ENCODE data around the gene RABEP2. TPM values are rescaled to one million over a fixed set of nuclear protein-coding genes. Genes with fewer than 3 reads are reported as not detected.

RABEP2 gene
- total and polyA plus RNA-seq, 2 experiments from 2014 or later, result 11.8 to 27.2 TPM

GRCh38 chr16:28867241-28867640 is 57.8 kb downstream of the RABEP2 start (continued):
- TF ChIP-seq, protein P1, sequence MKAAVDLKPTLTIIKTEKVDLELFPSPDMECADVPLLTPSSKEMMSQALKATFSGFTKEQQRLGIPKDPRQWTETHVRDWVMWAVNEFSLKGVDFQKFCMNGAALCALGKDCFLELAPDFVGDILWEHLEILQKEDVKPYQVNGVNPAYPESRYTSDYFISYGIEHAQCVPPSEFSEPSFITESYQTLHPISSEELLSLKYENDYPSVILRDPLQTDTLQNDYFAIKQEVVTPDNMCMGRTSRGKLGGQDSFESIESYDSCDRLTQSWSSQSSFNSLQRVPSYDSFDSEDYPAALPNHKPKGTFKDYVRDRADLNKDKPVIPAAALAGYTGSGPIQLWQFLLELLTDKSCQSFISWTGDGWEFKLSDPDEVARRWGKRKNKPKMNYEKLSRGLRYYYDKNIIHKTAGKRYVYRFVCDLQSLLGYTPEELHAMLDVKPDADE (IDR thresholded peaks at IDR 0.05), result no peak
- no peak for TF ChIP-seq JUNB (IDR thresholded peaks at IDR 0.05; ENCODE audit: unreplicated experiment)
- TF ChIP-seq POLR2AphosphoS5 (IDR thresholded peaks at IDR 0.05; ENCODE audit: low read depth), result no peak

GRCh38 chr16:28866454-28866804 is 58.6 kb downstream of the RABEP2 start:
- Histone ChIP-seq H3K36me3 (ENCODE audit: insufficient read depth) (peaks cover 4% of the 10 kb centered on the region), H3K4me1 (ENCODE audit: insufficient read depth) (peaks cover 20% of the 10 kb centered on the region; the same call in 1 of the 2 replicates), H3F3A (replicated peaks; ENCODE audit: low read depth) (no peaks in the 10 kb centered on the region), H3K9me2 (ENCODE audit: insufficient read depth) (no peaks in the 10 kb centered on the region), H2AFZ (no peak overlapping the region), H3K79me2 (replicated peaks; ENCODE audit: insufficient read depth) (peaks cover 27% of the 10 kb centered on the region), H3K4me2 (no peak overlapping the region), H3K27ac (ENCODE audit: low read depth) (no peak overlapping the region), H4K20me1 (replicated peaks; ENCODE audit: insufficient read depth) (peaks cover 10% of the 10 kb centered on the region), H3K27me3 (ENCODE audit: insufficient read depth) (no peaks in the 10 kb centered on the region), H3K4me3 (no peak overlapping the region)
- Mint-ChIP-seq H3K27ac (no peak overlapping the region), H3K4me1 (peaks cover 16% of the 10 kb centered on the region), H3K4me3 (no peak overlapping the region), H3K36me3 (ENCODE audit: low read depth) (peaks cover 34% of the 10 kb centered on the region), H3K27me3 (ENCODE audit: insufficient read depth, low read depth, poor library complexity) (peaks cover 16% of the 10 kb centered on the region), H3K9me3 (no peaks in the 10 kb centered on the region)
- ATAC-seq (no peak), DNase-seq (ENCODE audit: low spot score) (no peak)
- TF ChIP-seq EZH2 (IDR thresholded peaks at IDR 0.05; ENCODE audit: low read depth, unreplicated experiment) (no peak), ZNF114 (CRISPR knock-in tag; IDR thresholded peaks at IDR 0.05) (no peak), NANOG (IDR thresholded peaks at IDR 0.05; ENCODE audit: borderline replicate concordance) (no peak), POLR2AphosphoS5 (IDR thresholded peaks at IDR 0.05; ENCODE audit: low read depth) (no peak), STAT1 (IDR thresholded peaks at IDR 0.05; ENCODE audit: unreplicated experiment) (no peak), JUNB (IDR thresholded peaks at IDR 0.05; ENCODE audit: unreplicated experiment) (no peak), ZNF331 (CRISPR knock-in tag; IDR thresholded peaks at IDR 0.05; ENCODE audit: low read depth) (no peak), CREB1 (CRISPR knock-in tag; IDR thresholded peaks at IDR 0.05; ENCODE audit: low read depth) (no peak)
- TF ChIP-seq, protein P2, sequence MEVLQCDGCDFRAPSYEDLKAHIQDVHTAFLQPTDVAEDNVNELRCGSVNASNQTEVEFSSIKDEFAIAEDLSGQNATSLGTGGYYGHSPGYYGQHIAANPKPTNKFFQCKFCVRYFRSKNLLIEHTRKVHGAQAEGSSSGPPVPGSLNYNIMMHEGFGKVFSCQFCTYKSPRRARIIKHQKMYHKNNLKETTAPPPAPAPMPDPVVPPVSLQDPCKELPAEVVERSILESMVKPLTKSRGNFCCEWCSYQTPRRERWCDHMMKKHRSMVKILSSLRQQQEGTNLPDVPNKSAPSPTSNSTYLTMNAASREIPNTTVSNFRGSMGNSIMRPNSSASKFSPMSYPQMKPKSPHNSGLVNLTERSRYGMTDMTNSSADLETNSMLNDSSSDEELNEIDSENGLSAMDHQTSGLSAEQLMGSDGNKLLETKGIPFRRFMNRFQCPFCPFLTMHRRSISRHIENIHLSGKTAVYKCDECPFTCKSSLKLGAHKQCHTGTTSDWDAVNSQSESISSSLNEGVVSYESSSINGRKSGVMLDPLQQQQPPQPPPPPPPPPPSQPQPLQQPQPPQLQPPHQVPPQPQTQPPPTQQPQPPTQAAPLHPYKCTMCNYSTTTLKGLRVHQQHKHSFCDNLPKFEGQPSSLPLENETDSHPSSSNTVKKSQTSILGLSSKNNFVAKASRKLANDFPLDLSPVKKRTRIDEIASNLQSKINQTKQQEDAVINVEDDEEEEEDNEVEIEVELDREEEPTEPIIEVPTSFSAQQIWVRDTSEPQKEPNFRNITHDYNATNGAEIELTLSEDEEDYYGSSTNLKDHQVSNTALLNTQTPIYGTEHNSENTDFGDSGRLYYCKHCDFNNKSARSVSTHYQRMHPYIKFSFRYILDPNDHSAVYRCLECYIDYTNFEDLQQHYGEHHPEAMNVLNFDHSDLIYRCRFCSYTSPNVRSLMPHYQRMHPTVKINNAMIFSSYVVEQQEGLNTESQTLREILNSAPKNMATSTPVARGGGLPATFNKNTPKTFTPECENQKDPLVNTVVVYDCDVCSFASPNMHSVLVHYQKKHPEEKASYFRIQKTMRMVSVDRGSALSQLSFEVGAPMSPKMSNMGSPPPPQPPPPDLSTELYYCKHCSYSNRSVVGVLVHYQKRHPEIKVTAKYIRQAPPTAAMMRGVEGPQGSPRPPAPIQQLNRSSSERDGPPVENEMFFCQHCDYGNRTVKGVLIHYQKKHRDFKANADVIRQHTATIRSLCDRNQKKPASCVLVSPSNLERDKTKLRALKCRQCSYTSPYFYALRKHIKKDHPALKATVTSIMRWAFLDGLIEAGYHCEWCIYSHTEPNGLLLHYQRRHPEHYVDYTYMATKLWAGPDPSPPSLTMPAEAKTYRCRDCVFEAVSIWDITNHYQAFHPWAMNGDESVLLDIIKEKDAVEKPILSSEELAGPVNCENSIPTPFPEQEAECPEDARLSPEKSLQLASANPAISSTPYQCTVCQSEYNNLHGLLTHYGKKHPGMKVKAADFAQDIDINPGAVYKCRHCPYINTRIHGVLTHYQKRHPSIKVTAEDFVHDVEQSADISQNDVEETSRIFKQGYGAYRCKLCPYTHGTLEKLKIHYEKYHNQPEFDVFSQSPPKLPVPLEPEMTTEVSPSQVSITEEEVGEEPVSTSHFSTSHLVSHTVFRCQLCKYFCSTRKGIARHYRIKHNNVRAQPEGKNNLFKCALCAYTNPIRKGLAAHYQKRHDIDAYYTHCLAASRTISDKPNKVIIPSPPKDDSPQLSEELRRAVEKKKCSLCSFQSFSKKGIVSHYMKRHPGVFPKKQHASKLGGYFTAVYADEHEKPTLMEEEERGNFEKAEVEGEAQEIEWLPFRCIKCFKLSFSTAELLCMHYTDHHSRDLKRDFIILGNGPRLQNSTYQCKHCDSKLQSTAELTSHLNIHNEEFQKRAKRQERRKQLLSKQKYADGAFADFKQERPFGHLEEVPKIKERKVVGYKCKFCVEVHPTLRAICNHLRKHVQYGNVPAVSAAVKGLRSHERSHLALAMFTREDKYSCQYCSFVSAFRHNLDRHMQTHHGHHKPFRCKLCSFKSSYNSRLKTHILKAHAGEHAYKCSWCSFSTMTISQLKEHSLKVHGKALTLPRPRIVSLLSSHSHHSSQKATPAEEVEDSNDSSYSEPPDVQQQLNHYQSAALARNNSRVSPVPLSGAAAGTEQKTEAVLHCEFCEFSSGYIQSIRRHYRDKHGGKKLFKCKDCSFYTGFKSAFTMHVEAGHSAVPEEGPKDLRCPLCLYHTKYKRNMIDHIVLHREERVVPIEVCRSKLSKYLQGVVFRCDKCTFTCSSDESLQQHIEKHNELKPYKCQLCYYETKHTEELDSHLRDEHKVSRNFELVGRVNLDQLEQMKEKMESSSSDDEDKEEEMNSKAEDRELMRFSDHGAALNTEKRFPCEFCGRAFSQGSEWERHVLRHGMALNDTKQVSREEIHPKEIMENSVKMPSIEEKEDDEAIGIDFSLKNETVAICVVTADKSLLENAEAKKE (CRISPR knock-in tag; IDR thresholded peaks at IDR 0.05), result no peak
- TF ChIP-seq, protein P1 (IDR thresholded peaks at IDR 0.05), result no peak
- TF ChIP-seq, protein P3, sequence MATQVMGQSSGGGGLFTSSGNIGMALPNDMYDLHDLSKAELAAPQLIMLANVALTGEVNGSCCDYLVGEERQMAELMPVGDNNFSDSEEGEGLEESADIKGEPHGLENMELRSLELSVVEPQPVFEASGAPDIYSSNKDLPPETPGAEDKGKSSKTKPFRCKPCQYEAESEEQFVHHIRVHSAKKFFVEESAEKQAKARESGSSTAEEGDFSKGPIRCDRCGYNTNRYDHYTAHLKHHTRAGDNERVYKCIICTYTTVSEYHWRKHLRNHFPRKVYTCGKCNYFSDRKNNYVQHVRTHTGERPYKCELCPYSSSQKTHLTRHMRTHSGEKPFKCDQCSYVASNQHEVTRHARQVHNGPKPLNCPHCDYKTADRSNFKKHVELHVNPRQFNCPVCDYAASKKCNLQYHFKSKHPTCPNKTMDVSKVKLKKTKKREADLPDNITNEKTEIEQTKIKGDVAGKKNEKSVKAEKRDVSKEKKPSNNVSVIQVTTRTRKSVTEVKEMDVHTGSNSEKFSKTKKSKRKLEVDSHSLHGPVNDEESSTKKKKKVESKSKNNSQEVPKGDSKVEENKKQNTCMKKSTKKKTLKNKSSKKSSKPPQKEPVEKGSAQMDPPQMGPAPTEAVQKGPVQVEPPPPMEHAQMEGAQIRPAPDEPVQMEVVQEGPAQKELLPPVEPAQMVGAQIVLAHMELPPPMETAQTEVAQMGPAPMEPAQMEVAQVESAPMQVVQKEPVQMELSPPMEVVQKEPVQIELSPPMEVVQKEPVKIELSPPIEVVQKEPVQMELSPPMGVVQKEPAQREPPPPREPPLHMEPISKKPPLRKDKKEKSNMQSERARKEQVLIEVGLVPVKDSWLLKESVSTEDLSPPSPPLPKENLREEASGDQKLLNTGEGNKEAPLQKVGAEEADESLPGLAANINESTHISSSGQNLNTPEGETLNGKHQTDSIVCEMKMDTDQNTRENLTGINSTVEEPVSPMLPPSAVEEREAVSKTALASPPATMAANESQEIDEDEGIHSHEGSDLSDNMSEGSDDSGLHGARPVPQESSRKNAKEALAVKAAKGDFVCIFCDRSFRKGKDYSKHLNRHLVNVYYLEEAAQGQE (IDR thresholded peaks at IDR 0.05; ENCODE audit: unreplicated experiment), result no peak
- TF ChIP-seq, protein P4, sequence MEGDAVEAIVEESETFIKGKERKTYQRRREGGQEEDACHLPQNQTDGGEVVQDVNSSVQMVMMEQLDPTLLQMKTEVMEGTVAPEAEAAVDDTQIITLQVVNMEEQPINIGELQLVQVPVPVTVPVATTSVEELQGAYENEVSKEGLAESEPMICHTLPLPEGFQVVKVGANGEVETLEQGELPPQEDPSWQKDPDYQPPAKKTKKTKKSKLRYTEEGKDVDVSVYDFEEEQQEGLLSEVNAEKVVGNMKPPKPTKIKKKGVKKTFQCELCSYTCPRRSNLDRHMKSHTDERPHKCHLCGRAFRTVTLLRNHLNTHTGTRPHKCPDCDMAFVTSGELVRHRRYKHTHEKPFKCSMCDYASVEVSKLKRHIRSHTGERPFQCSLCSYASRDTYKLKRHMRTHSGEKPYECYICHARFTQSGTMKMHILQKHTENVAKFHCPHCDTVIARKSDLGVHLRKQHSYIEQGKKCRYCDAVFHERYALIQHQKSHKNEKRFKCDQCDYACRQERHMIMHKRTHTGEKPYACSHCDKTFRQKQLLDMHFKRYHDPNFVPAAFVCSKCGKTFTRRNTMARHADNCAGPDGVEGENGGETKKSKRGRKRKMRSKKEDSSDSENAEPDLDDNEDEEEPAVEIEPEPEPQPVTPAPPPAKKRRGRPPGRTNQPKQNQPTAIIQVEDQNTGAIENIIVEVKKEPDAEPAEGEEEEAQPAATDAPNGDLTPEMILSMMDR (conservative IDR thresholded peaks at IDR 0.05; ENCODE audit: low read depth in 2 of 2), result no peak
